GM12878 (cell line): ENCODE measurements around the gene RASGRF1. TPM values are rescaled to one million over a fixed set of nuclear protein-coding genes. Genes with fewer than 3 reads are reported as not detected.

Experiments
- CEBPZ ChIP-seq: fragments of 150-350 bp; IDR thresholded peaks from 2 replicates; pipeline ENCODE4 v1.6.1; 2016; ENCODE audit warnings: low read depth, low read length
- DPF2 ChIP-seq: fragments of 450-650 bp; IDR thresholded peaks from 2 replicates; pipeline ENCODE4 v1.6.1; 2017; ENCODE audit warnings: mild to moderate bottlenecking
- E4F1 ChIP-seq: fragments of 450-650 bp; IDR thresholded peaks from 2 replicates; pipeline ENCODE4 v1.6.1; 2018; ENCODE audit warnings: borderline replicate concordance, mild to moderate bottlenecking; ENCODE audit not compliant: partially characterized antibody
- FOXK2 ChIP-seq: fragments of 450-650 bp; IDR thresholded peaks from 2 replicates; pipeline ENCODE4 v1.6.1; 2017; ENCODE audit warnings: mild to moderate bottlenecking, moderate library complexity
- GABPA ChIP-seq: IDR thresholded peaks from 2 replicates; pipeline ENCODE4 v1.6.1; 2014; ENCODE audit warnings: antibody characterized with exemption, low read depth, mild to moderate bottlenecking, inconsistent platforms
- IRF5 ChIP-seq: fragments of 450-650 bp; IDR thresholded peaks from 2 replicates; pipeline ENCODE4 v1.6.1; 2017; ENCODE audit warnings: borderline replicate concordance
- JUNB ChIP-seq: IDR thresholded peaks from 2 replicates; pipeline ENCODE4 v1.6.1; 2016; ENCODE audit warnings: antibody characterized with exemption, mild to moderate bottlenecking
- NR2F1 ChIP-seq: fragments of 450-650 bp; conservative IDR thresholded peaks from 2 replicates; pipeline ENCODE4 v1.6.1; 2017; ENCODE audit warnings: mild to moderate bottlenecking
- RAD21 ChIP-seq: IDR thresholded peaks from 2 replicates; pipeline ENCODE4 v1.6.1; 2011; ENCODE audit warnings: mild to moderate bottlenecking, low read depth, low read length, moderate library complexity; ENCODE audit not compliant: insufficient read depth
- RB1 ChIP-seq: fragments of 450-650 bp; formaldehyde crosslinking; IDR thresholded peaks from 2 replicates; pipeline ENCODE4 v1.6.1; 2017; ENCODE audit warnings: mild to moderate bottlenecking, borderline replicate concordance
- SMC3 ChIP-seq: IDR thresholded peaks from 2 replicates; pipeline ENCODE4 v1.6.1; 2011; ENCODE audit warnings: low read length, improper control_type of control experiment, borderline replicate concordance
- STAT1 ChIP-seq: fragments of 450-650 bp; conservative IDR thresholded peaks from 2 replicates; pipeline ENCODE4 v1.6.1; 2014; ENCODE audit warnings: antibody characterized with exemption, mild to moderate bottlenecking
- TBL1XR1 ChIP-seq: IDR thresholded peaks from 2 replicates; pipeline ENCODE4 v1.6.1; 2012; ENCODE audit warnings: low read depth, low read length, improper control_type of control experiment
- ZBTB4 ChIP-seq: fragments of 450-650 bp; formaldehyde crosslinking; IDR thresholded peaks from 2 replicates; pipeline ENCODE4 v1.4.0; 2022; ENCODE audit warnings: mild to moderate bottlenecking, moderate library complexity
- ZNF274 ChIP-seq: IDR thresholded peaks from one replicate; pipeline ENCODE4 v1.8.0; 2011; ENCODE audit not compliant: insufficient read length, insufficient read depth
- polyA plus RNA-seq, 11 experiments: library from polyadenylated mRNA; depleted of rRNA in 4 of 11; unstranded in 6 of 11; stranded (reverse) in 5 of 11; fragments of >200 nt; fragmentation: Nextera tagmentation in 4 of 11; fragmentation: Illumina TruSeq in 1 of 11; extraction: Ambion mirVana in 4 of 11; extraction: Trizol in 1 of 11; gene quantifications; 1 replicate in 1 of 11; 2 replicates in 10 of 11; pipeline versions ENCODE4 v1.2.1 to v1.2.3, GENCODE V29; 2011 to 2016; ENCODE audit warnings: inconsistent platforms in 2 of 11, missing spikeins in 2 of 11, low read depth in 1 of 11
- total RNA-seq, 4 experiments: library from RNA; depleted of rRNA in 3 of 4; stranded (reverse); fragments of >200 nt in 3 of 4; fragmentation: Illumina TruSeq in 1 of 4; extraction: Trizol in 1 of 4; gene quantifications; 2 replicates each; pipeline versions ENCODE4 v1.2.1 to v1.2.3, GENCODE V29; 2013 to 2021

The RASGRF1 gene
- total and polyA plus RNA-seq, 10 of the 15 experiments (the other 5 are each of a cell fraction or from before 2014, with no cell fraction given), result 0.20 to 1.9 (median 0.86) TPM

- TF ChIP-seq ZBTB4 (CRISPR knock-in tag), result 0 out of 2 replicates have a peak, but pooled peaks have one; percentile 40
- TF ChIP-seq ZNF274, result no peak
- TF ChIP-seq E4F1, result peak; percentile 56
- peak; percentile 17; the same call in 1 of the 2 replicates for TF ChIP-seq RAD21
- TF ChIP-seq RB1, result no peak
- TF ChIP-seq GABPA, result 0 out of 2 replicates have a peak, but pooled peaks have one; percentile 66
- peak; percentile 98 for TF ChIP-seq NR2F1
- TF ChIP-seq STAT1, result no peak
- TF ChIP-seq JUNB, result peak; percentile 85
- no peak for TF ChIP-seq IRF5
- 0 out of 2 replicates have a peak, but pooled peaks have one; percentile 55 for TF ChIP-seq TBL1XR1
- TF ChIP-seq FOXK2, result no peak
- peak; percentile 4; the same call in 1 of the 2 replicates for TF ChIP-seq SMC3
- no peak for TF ChIP-seq CEBPZ
- TF ChIP-seq DPF2, result peak; percentile 94
These were observed 151.7 kb downstream of the RASGRF1 start (continued) for GRCh38 chr15:78938658-78939488.
